HEK293 (cell line): ENCODE results near the gene MAN2A2.
A peak's percentile ranks its signal among the peaks of the same experiment; 100 is the strongest.

Source experiments
- GFI1B ChIP-seq: fragments of 450-650 bp; formaldehyde crosslinking; IDR thresholded peaks from 2 replicates; pipeline ENCODE4 v1.5.1; 2016; ENCODE audit warnings: missing biosample characterization, missing genetic modification characterization
- GLIS1 ChIP-seq: fragments of 450-650 bp; formaldehyde crosslinking; IDR thresholded peaks from 2 replicates; pipeline ENCODE4 v1.5.1; 2016; ENCODE audit warnings: missing biosample characterization, missing genetic modification characterization
- KLF9 ChIP-seq: fragments of 450-650 bp; formaldehyde crosslinking; IDR thresholded peaks from 2 replicates; pipeline ENCODE4 v1.5.1; 2016; ENCODE audit warnings: missing biosample characterization, missing genetic modification characterization, low read depth
- REST ChIP-seq: fragments of 450-650 bp; formaldehyde crosslinking; IDR thresholded peaks from 2 replicates; pipeline ENCODE4 v1.5.1; 2016; ENCODE audit warnings: missing biosample characterization, missing genetic modification characterization
- SP3 ChIP-seq: fragments of 450-650 bp; formaldehyde crosslinking; IDR thresholded peaks from 2 replicates; pipeline ENCODE4 v1.5.1; 2016; ENCODE audit warnings: missing biosample characterization, missing genetic modification characterization
- TSHZ1 ChIP-seq: fragments of 450-650 bp; formaldehyde crosslinking; IDR thresholded peaks from 2 replicates; pipeline ENCODE4 v1.5.1; 2016; ENCODE audit warnings: missing biosample characterization, missing genetic modification characterization, borderline replicate concordance
- ZBTB11 ChIP-seq: fragments of 450-650 bp; formaldehyde crosslinking; conservative IDR thresholded peaks from 2 replicates; pipeline ENCODE4 v1.5.1; 2016; ENCODE audit warnings: low read depth, missing biosample characterization, missing genetic modification characterization
- ZBTB6 ChIP-seq: fragments of 450-650 bp; formaldehyde crosslinking; IDR thresholded peaks from 2 replicates; pipeline ENCODE4 v1.5.1; 2017; ENCODE audit warnings: missing biosample characterization, missing genetic modification characterization
- ZBTB8A ChIP-seq: fragments of 450-650 bp; formaldehyde crosslinking; IDR thresholded peaks from 2 replicates; pipeline ENCODE4 v1.5.1; 2016; ENCODE audit warnings: missing biosample characterization, missing genetic modification characterization
- ZNF112 ChIP-seq: fragments of 450-650 bp; formaldehyde crosslinking; IDR thresholded peaks from 2 replicates; pipeline ENCODE4 v1.5.0; 2017; ENCODE audit warnings: missing biosample characterization, missing genetic modification characterization
- ZNF221 ChIP-seq: fragments of 450-650 bp; formaldehyde crosslinking; IDR thresholded peaks from 2 replicates; pipeline ENCODE4 v1.5.1; 2017; ENCODE audit warnings: missing biosample characterization, missing genetic modification characterization, borderline replicate concordance
- ZNF324 ChIP-seq: fragments of 450-650 bp; formaldehyde crosslinking; IDR thresholded peaks from 2 replicates; pipeline ENCODE4 v1.5.1; 2016; ENCODE audit warnings: missing biosample characterization, missing genetic modification characterization
- ZNF518A ChIP-seq: fragments of 450-650 bp; formaldehyde crosslinking; conservative IDR thresholded peaks from 2 replicates; pipeline ENCODE4 v1.5.1; 2016; ENCODE audit warnings: low read depth, missing biosample characterization, missing genetic modification characterization
- ZNF529 ChIP-seq: fragments of 450-650 bp; formaldehyde crosslinking; IDR thresholded peaks from 2 replicates; pipeline ENCODE4 v1.5.1; 2017; ENCODE audit warnings: missing genetic modification characterization, missing biosample characterization; ENCODE audit not compliant: insufficient replicate concordance
- ZNF544 ChIP-seq: fragments of 450-650 bp; formaldehyde crosslinking; IDR thresholded peaks from 2 replicates; pipeline ENCODE4 v1.5.0; 2017; ENCODE audit warnings: missing biosample characterization, missing genetic modification characterization
- ZNF585B ChIP-seq: fragments of 450-650 bp; formaldehyde crosslinking; IDR thresholded peaks from 2 replicates; pipeline ENCODE4 v1.5.1; 2016; ENCODE audit warnings: missing biosample characterization, missing genetic modification characterization
- ZNF677 ChIP-seq: fragments of 450-650 bp; IDR thresholded peaks from 2 replicates; pipeline ENCODE4 v1.5.0; 2018; ENCODE audit warnings: missing biosample characterization, mild to moderate bottlenecking, missing genetic modification characterization, moderate library complexity
- ZNF830 ChIP-seq: fragments of 450-650 bp; IDR thresholded peaks from 2 replicates; pipeline ENCODE4 v1.5.0; 2018; ENCODE audit warnings: missing biosample characterization, missing genetic modification characterization, low read depth, mild to moderate bottlenecking, moderate library complexity
- ZSCAN16 ChIP-seq: fragments of 450-650 bp; formaldehyde crosslinking; IDR thresholded peaks from 2 replicates; pipeline ENCODE4 v1.5.1; 2016; ENCODE audit warnings: missing biosample characterization, missing genetic modification characterization
- ZSCAN23 ChIP-seq: fragments of 450-650 bp; formaldehyde crosslinking; IDR thresholded peaks from 2 replicates; pipeline ENCODE4 v1.5.1; 2016; ENCODE audit warnings: missing biosample characterization, missing genetic modification characterization
- ZXDB ChIP-seq: fragments of 450-650 bp; formaldehyde crosslinking; IDR thresholded peaks from 2 replicates; pipeline ENCODE4 v1.5.1; 2016; ENCODE audit warnings: missing biosample characterization, missing genetic modification characterization

Gene MAN2A2

GRCh38 chr15:90954712-90955623, 51.9 kb downstream of the MAN2A2 start, which contains the start of gene RCCD1 (continued):
- 0 out of 2 replicates have a peak, but pooled peaks have one; percentile 15 for TF ChIP-seq REST (tag by site-specific recombination)
- TF ChIP-seq GFI1B (tag by site-specific recombination): peak; percentile 42; the same call in 1 of the 2 replicates
- 0 out of 2 replicates have a peak, but pooled peaks have one; percentile 13 for TF ChIP-seq TSHZ1 (tag by site-specific recombination)
- TF ChIP-seq ZBTB11 (tag by site-specific recombination): peak; percentile 76
- TF ChIP-seq ZNF221 (tag by site-specific recombination): no peak
- peak; percentile 23; the same call in 1 of the 2 replicates for TF ChIP-seq ZBTB6 (tag by site-specific recombination)
- no peak for TF ChIP-seq ZNF544 (tag by site-specific recombination)
- TF ChIP-seq ZBTB8A (tag by site-specific recombination): peak; percentile 98
- TF ChIP-seq GLIS1 (tag by site-specific recombination): peak; percentile 60; the same call in 1 of the 2 replicates
- peak; percentile 84 for TF ChIP-seq SP3 (tag by site-specific recombination)
- TF ChIP-seq ZNF112 (tag by site-specific recombination): no peak
- no peak for TF ChIP-seq ZNF830 (tag by site-specific recombination)
- peak; percentile 96 for TF ChIP-seq ZNF324 (tag by site-specific recombination)
- 0 out of 2 replicates have a peak, but pooled peaks have one; percentile 15 for TF ChIP-seq ZSCAN16 (tag by site-specific recombination)
- TF ChIP-seq ZSCAN23: no peak
- peak; percentile 87 for TF ChIP-seq KLF9 (tag by site-specific recombination)
- no peak; the same call in 1 of the 2 replicates for TF ChIP-seq ZNF518A (tag by site-specific recombination)
- no peak for TF ChIP-seq ZNF529 (tag by site-specific recombination)
- TF ChIP-seq ZNF677 (tag by site-specific recombination): no peak; the same call in 1 of the 2 replicates
- no peak for TF ChIP-seq ZNF585B
- TF ChIP-seq ZXDB (tag by site-specific recombination): peak; percentile 95
